GM12878 (cell line): ENCODE results near the gene TMEM212. TPM values are rescaled to one million over a fixed set of nuclear protein-coding genes. Genes with fewer than 3 reads are reported as not detected.

Source experiments
- ATAC-seq: fragments of 200-7000 bp; cut with Tn5 transposase; 3 replicates; pipeline ENCODE4 v1.9.1; 2020; ENCODE audit warnings: mild to moderate bottlenecking, moderate library complexity
- BruUV-seq: library from RNA; stranded (reverse); fragments of 400-500 nt; replicated peaks from 2 replicates; lab custom pipeline; 2021; lab: Mats Ljungman, UMichigan
- CTCF ChIA-PET: fragments of 300-600 bp; sonication (Branson Sonifier 250); formaldehyde crosslinking; extraction: SDS; loops from one replicate; lab custom pipeline; 2021; ENCODE audit warnings: inconsistent platforms; lab: Yijun Ruan, JAX
- POLR2A ChIA-PET: fragments of 350-600 bp; formaldehyde crosslinking; extraction: SDS; loops from one replicate; lab custom pipeline; 2021; ENCODE audit warnings: inconsistent platforms; lab: Charles Lee
- RAD21 ChIA-PET: fragments of 300-600 bp; sonication (Branson Sonifier 250); formaldehyde crosslinking; loops from one replicate; lab custom pipeline; 2023; ENCODE audit warnings: antibody characterized with exemption; ENCODE audit not compliant: unreplicated experiment; lab: Charles Lee
- SMC1A ChIA-PET: fragments of 300-600 bp; sonication (Branson Sonifier 250); formaldehyde crosslinking; loops from one replicate; lab custom pipeline; 2023; ENCODE audit not compliant: unreplicated experiment, uncharacterized antibody; lab: Charles Lee
- DNase-seq: peaks from one replicate; pipeline ENCODE4 v3.0.0-alpha.2; 2011; ENCODE audit warnings: low read depth, low spot score
- FAIRE-seq: peaks from 3 replicates; lab custom pipeline; 2011; peaks lifted over from hg19 to GRCh38; lab: Jason Lieb, UNC
- H2AFZ ChIP-seq: 2 replicates; pipeline ENCODE4 v1.6.0; 2011; ENCODE audit warnings: low read depth, low read length, control low read depth; ENCODE audit not compliant: control insufficient read depth
- H3K27ac ChIP-seq: 2 replicates; pipeline ENCODE4 v1.5.1; 2011; ENCODE audit warnings: control low read depth; ENCODE audit not compliant: control insufficient read depth, insufficient read depth
- H3K27me3 ChIP-seq, 2 experiments: replicated peaks in 1 of 2; 2 replicates each; pipeline versions ENCODE4 v1.6.0 to v1.6.1; 2011; ENCODE audit warnings: low read length in 1 of 2; ENCODE audit not compliant: control insufficient read depth in 2 of 2, insufficient read depth in 2 of 2
- H3K36me3 ChIP-seq, 2 experiments: 2 replicates each; pipeline ENCODE4 v1.5.1; 2011; ENCODE audit warnings: low read length in 1 of 2; ENCODE audit not compliant: control insufficient read depth in 2 of 2, insufficient read depth in 2 of 2
- H3K4me1 ChIP-seq: 2 replicates; pipeline ENCODE4 v1.6.1; 2011; ENCODE audit warnings: mild to moderate bottlenecking, low read length, moderate library complexity, mixed read lengths; ENCODE audit not compliant: control insufficient read depth, insufficient read depth
- H3K4me2 ChIP-seq: 2 replicates; pipeline ENCODE4 v1.6.0; 2011; ENCODE audit warnings: control low read depth; ENCODE audit not compliant: control insufficient read depth, insufficient read depth
- H3K4me3 ChIP-seq: fragments of 200-600 bp; sonication (generic); 2 replicates; pipeline ENCODE4 v1.5.1; 2016
- H3K79me2 ChIP-seq: 2 replicates; pipeline ENCODE4 v1.6.0; 2011; ENCODE audit warnings: low read length; ENCODE audit not compliant: control insufficient read depth, insufficient read depth
- H3K9ac ChIP-seq: 2 replicates; pipeline ENCODE4 v1.8.0; 2011; ENCODE audit warnings: low read length, control low read depth, mixed read lengths; ENCODE audit not compliant: control insufficient read depth, insufficient read depth
- H3K9me3 ChIP-seq: replicated peaks from 3 replicates; pipeline ENCODE4 v1.5.1; 2011; ENCODE audit warnings: mild to moderate bottlenecking, low read length; ENCODE audit not compliant: control insufficient read depth, insufficient read depth
- H4K20me1 ChIP-seq: 2 replicates; pipeline ENCODE4 v1.6.0; 2011; ENCODE audit not compliant: control insufficient read depth, insufficient read depth
- BACH1 ChIP-seq: fragments of 450-650 bp; IDR thresholded peaks from 2 replicates; pipeline ENCODE4 v1.6.1; 2017; ENCODE audit warnings: mild to moderate bottlenecking, borderline replicate concordance
- GATAD2B ChIP-seq: fragments of 450-650 bp; conservative IDR thresholded peaks from 2 replicates; pipeline ENCODE4 v1.6.1; 2017; ENCODE audit warnings: low read depth, mild to moderate bottlenecking, moderate library complexity
- MEF2B ChIP-seq: fragments of 450-650 bp; IDR thresholded peaks from 2 replicates; pipeline ENCODE4 v1.6.1; 2018; ENCODE audit warnings: mild to moderate bottlenecking, moderate library complexity; ENCODE audit not compliant: partially characterized antibody, poor library complexity, severe bottlenecking
- MLLT1 ChIP-seq: fragments of 450-650 bp; IDR thresholded peaks from 2 replicates; pipeline ENCODE4 v1.6.1; 2016; ENCODE audit warnings: mild to moderate bottlenecking
- SREBF1 ChIP-seq: IDR thresholded peaks from 2 replicates; pipeline ENCODE4 v1.6.1; 2012; ENCODE audit warnings: mild to moderate bottlenecking, low read length
- ZBTB40 ChIP-seq: fragments of 450-650 bp; IDR thresholded peaks from 2 replicates; pipeline ENCODE4 v1.6.1; 2016; ENCODE audit warnings: mild to moderate bottlenecking, moderate library complexity, borderline replicate concordance
- ZSCAN29 ChIP-seq: fragments of 450-650 bp; IDR thresholded peaks from 2 replicates; pipeline ENCODE4 v1.6.1; 2017; ENCODE audit warnings: mild to moderate bottlenecking, moderate library complexity
- WGBS: methylation state at CpG from one replicate; pipeline ENCODE4 v1.1.6; 2016; ENCODE audit warnings: low lambda C conversion rate; ENCODE audit not compliant: insufficient replicate concordance, insufficient coverage; ENCODE audit errors: missing lambda C conversion rate; 5-methylcytosine and 5-hydroxymethylcytosine counted together
- in situ Hi-C: fragments of 300-500 bp; cut with MboI; formaldehyde crosslinking; loops from 9 replicates; pipeline ENCODE4 v1.14.3; 2018; ENCODE audit warnings: mixed read lengths
- intact Hi-C: fragments of 100-400 bp; cut with micrococcal nuclease; formaldehyde crosslinking; loops from one replicate; pipeline ENCODE4 v1.14.2; 2022; ENCODE audit not compliant: unreplicated experiment
- polyA plus RNA-seq, 11 experiments: library from polyadenylated mRNA; depleted of rRNA in 4 of 11; unstranded in 6 of 11; stranded (reverse) in 5 of 11; fragments of >200 nt; fragmentation: Nextera tagmentation in 4 of 11; fragmentation: Illumina TruSeq in 1 of 11; extraction: Ambion mirVana in 4 of 11; extraction: Trizol in 1 of 11; gene quantifications; 1 replicate in 1 of 11; 2 replicates in 10 of 11; pipeline versions ENCODE4 v1.2.1 to v1.2.3, GENCODE V29; 2011 to 2016; ENCODE audit warnings: inconsistent platforms in 2 of 11, missing spikeins in 2 of 11, low read depth in 1 of 11
- total RNA-seq, 4 experiments: library from RNA; depleted of rRNA in 3 of 4; stranded (reverse); fragments of >200 nt in 3 of 4; fragmentation: Illumina TruSeq in 1 of 4; extraction: Trizol in 1 of 4; gene quantifications; 2 replicates each; pipeline versions ENCODE4 v1.2.1 to v1.2.3, GENCODE V29; 2013 to 2021

Gene TMEM212
- total and polyA plus RNA-seq, 10 of the 15 experiments (the other 5 are each of a cell fraction or from before 2014, with no cell fraction given), result not detected

- no peak; the same call in 1 of the 2 replicates for TF ChIP-seq ZSCAN29
- TF ChIP-seq, all 136 proteins: peak for 28
These were observed 33.1 kb upstream of the TMEM212 start, which contains the start of gene PLD1 (continued) for GRCh38 chr3:171809861-171810628.

GRCh38 chr3:171810629-171811294 lies 32.4 kb upstream of the TMEM212 start:
- CTCF ChIA-PET, result interaction anchor here (0.9 to 4.2 kb wide), 6 partner anchors 8 to 22 kb away, joined by 3 to 40 read pairs (median 8); no protein-coding TSS in a partner anchor

More at GRCh38 chr3:171810629-171811294, 32.4 kb upstream of the TMEM212 start:
- no peaks in the 10 kb centered on the region for H3K27me3 ChIP-seq
- H3K36me3 ChIP-seq, result no peaks in the 10 kb centered on the region
- no peak overlapping the region for H3K4me3 ChIP-seq
- TF ChIP-seq MEF2B (no peak), BACH1 (0 out of 2 replicates have a peak, but pooled peaks have one; percentile 1), SREBF1 (no peak), GATAD2B (peak; percentile 14; the same call in 1 of the 2 replicates), ZBTB40 (peak; percentile 54; the same call in 1 of the 2 replicates), MLLT1 (peak; percentile 98)
- no peaks in the 10 kb centered on the region for H3K9me3 ChIP-seq
- peaks cover 5% of the 10 kb centered on the region; the same call in 1 of the 2 replicates for H3K79me2 ChIP-seq
- H3K4me2 ChIP-seq, result peak overlapping the region; percentile 96
- intact Hi-C loops (no loop called here), in situ Hi-C loops (no loop called here)
- no peaks in the 10 kb centered on the region for H3K4me1 ChIP-seq
- H2AFZ ChIP-seq, result no peak overlapping the region; the same call in 1 of the 2 replicates
- DNase-seq (no peak), FAIRE-seq (no peak), ATAC-seq (no peak)
- H3K9ac ChIP-seq, result no peak overlapping the region
- SMC1A ChIA-PET, result interaction anchor here (0.6 to 4.4 kb wide), 12 partner anchors 9 to 1684 kb away, joined by 3 to 50 read pairs (median 6); no protein-coding TSS in a partner anchor
- no peaks in the 10 kb centered on the region for H4K20me1 ChIP-seq
- no TSS peak for BruUV-seq
- RAD21 ChIA-PET, result interaction anchor here (0.7 to 8.5 kb wide), 11 partner anchors 9 to 46 kb away, joined by 3 to 117 read pairs (median 7); no protein-coding TSS in a partner anchor
- POLR2A ChIA-PET, result interaction anchor here (0.9 to 3.6 kb wide), 9 partner anchors 7 to 56 kb away, joined by 3 to 31 read pairs (median 6); no protein-coding TSS in a partner anchor
- H3K27ac ChIP-seq, result no peak overlapping the region
- 63% methylated on average over 19 of the region's 22 CpGs for whole genome bisulfite sequencing
